Fibroblast of peridontal ligament (primary cell): Measurements from ENCODE around the gene CCL4.
"Not testable (repeated sequence)": the region's sequence is repeated elsewhere in the genome, so short reads cannot be mapped to it uniquely, and the experiment has no call there.

Source experiments
- DNase-seq: peaks from one replicate; pipeline ENCODE4 v3.0.0-alpha.2; 2010; ENCODE audit errors: extremely low read depth

CCL4 gene

GRCh38 chr17:36103401-36103975 is at the start of gene CCL4:
Gene CCL4 (plus strand): TSS chr17:36103827. CDS start chr17:36103906, 79 bp downstream.
- not testable (repeated sequence) for DNase-seq

DNA sequence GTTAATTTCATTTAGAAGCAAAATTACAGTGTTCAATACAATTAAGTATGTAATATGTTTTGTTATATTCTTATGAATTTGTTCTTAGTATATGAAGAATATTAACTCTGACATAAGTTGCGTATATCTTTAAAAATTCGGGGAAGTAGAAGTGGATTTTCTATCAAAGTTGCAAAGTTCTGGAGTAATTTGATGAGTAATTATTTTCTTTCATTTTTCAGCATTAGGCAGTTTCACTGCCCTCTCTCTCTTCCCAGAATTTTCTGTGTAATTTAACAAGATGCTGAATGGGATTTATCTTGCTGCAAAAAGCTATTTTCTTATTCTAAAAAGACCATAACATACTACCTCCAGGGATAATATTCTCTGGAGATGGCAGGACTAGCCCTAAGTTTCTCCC is 48.5 kb upstream of the CCL4 start:
- DNase-seq = no peak

GRCh38 chr17:36055921-36056520 is 47.6 kb upstream of the CCL4 start:
- DNase-seq = no peak

GRCh38 chr17:36057911-36058310 is 45.7 kb upstream of the CCL4 start:
- no peak for DNase-seq

- no peak for DNase-seq
These were observed 44.2 kb upstream of the CCL4 start for GRCh38 chr17:36059406-36059805.

- DNase-seq = no peak
These were observed 42.8 kb upstream of the CCL4 start for GRCh38 chr17:36060816-36061215.

GRCh38 chr17:36063786-36064541 is 39.7 kb upstream of the CCL4 start, which contains the start of gene CCL18:
Gene CCL18 (plus strand): TSS chr17:36064272. CDS start chr17:36064343, 71 bp downstream.
- DNase-seq = no peak

- DNase-seq = no peak
These were observed 37.2 kb upstream of the CCL4 start for GRCh38 chr17:36066365-36066985.

DNA sequence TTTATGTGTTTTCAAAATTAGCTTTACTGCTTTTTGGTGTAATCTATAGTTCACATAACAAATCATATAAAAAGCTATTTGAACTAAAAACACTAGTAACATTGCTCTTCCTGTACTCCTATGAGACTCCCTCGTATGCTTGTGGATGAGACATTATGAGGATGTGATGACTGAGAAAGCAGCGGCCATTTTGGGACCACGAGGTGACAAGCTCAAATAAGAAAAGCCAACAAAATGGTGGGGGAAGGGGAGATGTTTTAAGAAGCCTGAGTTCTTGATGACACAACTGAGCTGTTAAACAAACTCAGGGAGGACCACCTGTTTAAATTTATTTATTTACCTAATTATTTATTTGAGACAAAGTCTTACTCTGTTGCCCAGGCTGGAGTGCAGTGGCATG is 35.1 kb upstream of the CCL4 start:
- no peak for DNase-seq

DNA sequence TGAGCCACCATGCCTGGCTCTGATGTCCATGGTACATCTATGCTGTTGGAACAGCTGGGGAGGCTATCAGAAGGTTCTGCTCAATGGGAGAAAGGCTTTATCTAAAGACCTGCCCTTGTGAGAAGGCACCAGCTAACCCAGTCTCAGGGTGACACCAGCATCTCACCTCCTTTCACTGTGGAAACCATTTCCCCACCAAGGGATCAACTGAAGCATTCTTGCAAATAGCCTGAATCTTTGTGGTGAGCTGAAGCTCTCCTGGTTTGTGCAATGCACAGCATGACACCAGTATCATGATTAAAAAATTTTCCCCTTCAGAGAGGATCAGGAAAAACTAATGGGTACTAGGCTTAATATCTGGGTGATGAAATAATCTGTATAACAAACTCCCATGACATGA is 34.5 kb upstream of the CCL4 start:
- DNase-seq = no peak

- no peak for DNase-seq
These were observed 33.2 kb upstream of the CCL4 start for GRCh38 chr17:36070427-36070826.

- DNase-seq = no peak
These were observed 31.9 kb upstream of the CCL4 start for GRCh38 chr17:36071751-36072150.

GRCh38 chr17:36072431-36073121 is 31.1 kb upstream of the CCL4 start:
- peak; percentile 12 for DNase-seq

GRCh38 chr17:36074365-36074764 is 29.3 kb upstream of the CCL4 start:
- DNase-seq = no peak

- not testable (repeated sequence) for DNase-seq
These were observed 21.8 kb upstream of the CCL4 start for GRCh38 chr17:36081681-36082471.

DNA sequence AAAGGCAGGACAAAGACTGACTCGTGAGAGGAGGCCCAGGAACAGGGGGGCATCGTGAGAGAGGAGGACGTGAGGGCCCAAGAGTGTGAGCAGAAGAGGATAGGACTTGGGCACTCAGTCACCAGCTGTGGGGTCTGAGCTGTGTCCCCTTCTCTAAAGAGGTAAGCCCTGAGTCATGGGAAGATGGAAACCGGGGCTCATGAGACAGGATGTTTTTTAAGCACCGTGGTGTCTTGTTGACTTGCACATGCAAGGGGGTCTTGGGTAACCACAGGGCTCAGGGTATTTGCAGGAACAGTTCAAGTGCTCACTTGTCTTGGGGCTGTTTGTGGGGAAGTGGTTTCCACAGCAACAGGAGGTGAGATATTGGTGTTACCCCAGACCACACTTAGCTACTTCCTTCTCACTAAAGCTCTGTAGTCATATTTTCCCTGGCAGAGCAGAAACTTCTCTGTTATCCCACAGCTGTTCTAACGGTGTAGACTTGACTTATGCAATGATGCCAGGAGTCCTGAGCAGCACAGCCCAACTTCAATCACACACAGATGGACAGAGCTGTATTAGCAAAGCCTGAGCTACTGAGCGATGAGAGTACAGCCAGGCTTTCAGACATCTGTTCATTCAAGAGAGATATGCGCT is 21.0 kb upstream of the CCL4 start:
- not testable (repeated sequence) for DNase-seq

GRCh38 chr17:36083691-36084090 is 19.9 kb upstream of the CCL4 start:
- DNase-seq = not testable (repeated sequence)

GRCh38 chr17:36085765-36086164 is 17.9 kb upstream of the CCL4 start:
- peak; percentile 12 for DNase-seq

- DNase-seq = no peak
These were observed 16.8 kb upstream of the CCL4 start for GRCh38 chr17:36086791-36087190.

DNA sequence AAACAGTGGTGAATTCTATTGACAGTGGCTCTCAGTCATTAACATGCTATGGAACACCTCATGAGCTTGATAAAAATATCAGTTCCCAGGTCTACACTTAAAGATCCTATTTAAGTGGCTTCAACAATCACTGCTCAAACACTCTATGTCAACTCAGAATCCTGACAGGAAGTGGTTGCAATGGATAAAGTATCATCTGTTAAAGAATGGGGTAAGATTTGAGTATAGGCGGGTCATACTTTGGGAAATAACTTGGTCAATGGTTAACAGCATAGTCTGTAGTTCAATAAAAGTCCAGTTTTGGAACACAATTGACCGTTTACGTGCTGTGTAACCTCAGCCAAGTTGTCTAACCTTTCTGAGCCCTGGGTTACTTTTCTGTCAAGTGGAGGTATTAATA is 16.2 kb upstream of the CCL4 start:
- DNase-seq = not testable (repeated sequence)
